ENCODE measurements around the gene LEFTY1.

The LEFTY1 gene

DNA sequence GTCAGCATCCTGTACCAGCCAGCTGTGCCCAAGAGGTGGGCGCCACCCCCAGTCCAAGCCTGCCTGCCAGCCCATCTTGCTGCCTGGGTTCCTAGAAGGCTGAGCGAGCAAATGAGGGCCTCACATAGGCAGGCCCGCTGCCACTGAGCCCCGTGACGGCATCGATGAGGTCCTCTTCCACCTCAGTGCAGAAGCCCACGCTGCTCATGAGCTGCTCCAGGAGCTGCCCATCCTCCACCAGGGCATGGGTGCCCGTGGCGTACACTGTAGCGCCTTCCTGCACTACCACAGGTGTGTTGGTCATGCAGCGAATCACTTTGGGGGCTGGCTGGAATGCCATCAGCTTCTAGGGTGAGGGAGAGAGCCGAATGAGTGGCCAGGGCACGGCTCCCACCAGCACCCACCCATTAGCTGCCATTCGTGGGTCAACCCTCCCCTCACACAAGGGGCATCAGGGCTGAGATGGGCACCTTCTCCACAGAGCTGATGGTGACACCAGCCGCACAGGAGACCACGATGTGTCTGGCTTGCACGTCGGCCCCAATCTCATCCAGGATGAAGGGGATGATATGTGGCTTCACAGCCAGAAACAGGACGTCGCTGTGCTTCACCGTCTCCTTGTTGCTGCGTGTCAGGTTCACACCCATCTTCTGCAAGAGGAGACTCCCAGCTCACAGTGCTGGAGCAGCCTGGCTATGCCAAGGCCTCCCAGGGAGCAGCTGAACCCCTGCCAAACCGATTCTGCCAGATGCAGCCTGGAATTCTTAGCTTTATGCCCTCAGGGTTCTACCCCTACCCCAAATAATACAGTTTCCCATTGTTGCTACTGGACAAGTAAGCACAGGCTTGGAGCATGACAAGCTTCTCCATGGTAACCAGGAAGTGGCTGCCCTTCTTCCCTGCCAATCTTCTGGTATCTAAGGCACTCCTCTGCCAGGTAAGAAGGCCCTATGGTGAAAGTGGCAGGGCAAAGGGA lies 33.1 kb upstream of the LEFTY1 start:
- no peaks in the 10 kb centered on the region for H3K27me3 Mint-ChIP-seq
- no peaks in the 10 kb centered on the region for H3K9me3 Mint-ChIP-seq (ENCODE audit: low read depth)
- peak overlapping the region; percentile 97 for H3K27ac Mint-ChIP-seq
- peak overlapping the region; percentile 95 for H3K4me3 Mint-ChIP-seq
- H3K4me1 Mint-ChIP-seq (ENCODE audit: low read depth), result peaks cover 57% of the 10 kb centered on the region
- H3K36me3 Mint-ChIP-seq, result peaks cover 10% of the 10 kb centered on the region

DNA sequence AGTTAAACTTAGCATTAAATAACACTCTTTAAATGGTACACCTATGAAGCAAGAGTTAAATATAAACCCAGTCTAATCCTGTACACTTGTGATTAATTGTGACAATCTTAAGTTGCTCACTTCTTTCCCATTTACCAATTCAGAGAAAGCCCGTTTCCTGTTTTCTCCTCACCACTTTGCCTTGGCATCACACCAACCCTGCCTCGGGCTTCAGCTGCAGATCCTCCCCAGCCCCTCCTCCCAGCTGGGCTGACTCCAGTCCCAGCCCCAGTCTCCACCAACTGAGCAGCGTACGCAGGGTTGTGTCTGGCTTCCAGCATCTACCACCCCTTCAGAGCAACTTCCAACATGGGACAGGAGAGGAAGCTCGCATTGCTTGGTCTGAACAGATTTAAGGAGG lies 31.0 kb upstream of the LEFTY1 start:
- Mint-ChIP-seq H3K4me1 (ENCODE audit: low read depth) (peaks cover 48% of the 10 kb centered on the region), H3K27me3 (no peaks in the 10 kb centered on the region), H3K36me3 (peaks cover 11% of the 10 kb centered on the region), H3K9me3 (ENCODE audit: low read depth) (no peaks in the 10 kb centered on the region), H3K27ac (peak overlapping the region; percentile 87), H3K4me3 (peak overlapping the region; percentile 59)

- H3K9me3 Mint-ChIP-seq (ENCODE audit: low read depth), result no peaks in the 10 kb centered on the region
- H3K36me3 Mint-ChIP-seq, result peaks cover 11% of the 10 kb centered on the region
- H3K27ac Mint-ChIP-seq, result no peak overlapping the region
- no peak overlapping the region for H3K4me3 Mint-ChIP-seq
- peaks cover 44% of the 10 kb centered on the region for H3K4me1 Mint-ChIP-seq (ENCODE audit: low read depth)
- no peaks in the 10 kb centered on the region for H3K27me3 Mint-ChIP-seq
Measured at GRCh38 chr1:225918280-225918679, 29.3 kb upstream of the LEFTY1 start.

DNA sequence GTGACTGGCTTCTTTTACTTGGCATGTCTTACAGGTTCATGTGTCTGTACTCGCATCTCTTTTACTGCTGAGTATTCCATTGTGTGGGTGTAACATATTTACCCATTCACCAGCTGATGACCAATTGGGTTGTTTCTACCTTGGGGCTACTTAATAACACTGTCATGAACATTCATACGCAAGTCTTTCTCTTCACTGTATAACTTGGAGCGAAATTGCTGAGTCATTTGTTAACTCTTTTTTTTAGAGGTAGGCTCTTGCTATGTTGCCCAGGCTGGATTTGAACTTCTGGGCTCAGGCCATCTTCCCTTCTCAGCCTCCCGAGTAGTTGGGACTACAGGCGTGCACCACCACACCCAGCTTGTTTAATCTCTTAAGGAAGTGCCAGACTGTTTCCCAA lies 28.6 kb upstream of the LEFTY1 start:
- Mint-ChIP-seq H3K4me1 (ENCODE audit: low read depth) (peaks cover 39% of the 10 kb centered on the region), H3K9me3 (ENCODE audit: low read depth) (no peaks in the 10 kb centered on the region), H3K36me3 (peaks cover 11% of the 10 kb centered on the region), H3K27ac (peak overlapping the region; percentile 56), H3K4me3 (no peak overlapping the region), H3K27me3 (no peaks in the 10 kb centered on the region)

GRCh38 chr1:225917101-225917500 lies 28.2 kb upstream of the LEFTY1 start:
- H3K36me3 Mint-ChIP-seq, result peaks cover 11% of the 10 kb centered on the region
- H3K4me3 Mint-ChIP-seq, result no peak overlapping the region
- no peaks in the 10 kb centered on the region for H3K9me3 Mint-ChIP-seq (ENCODE audit: low read depth)
- no peaks in the 10 kb centered on the region for H3K27me3 Mint-ChIP-seq
- peaks cover 37% of the 10 kb centered on the region for H3K4me1 Mint-ChIP-seq (ENCODE audit: low read depth)
- H3K27ac Mint-ChIP-seq, result peak overlapping the region; percentile 56

GRCh38 chr1:225915538-225915991 lies 26.6 kb upstream of the LEFTY1 start:
- H3K4me3 Mint-ChIP-seq, result no peak overlapping the region
- H3K4me1 Mint-ChIP-seq (ENCODE audit: low read depth), result peaks cover 32% of the 10 kb centered on the region
- H3K36me3 Mint-ChIP-seq, result peaks cover 11% of the 10 kb centered on the region
- H3K27ac Mint-ChIP-seq, result no peak overlapping the region
- no peaks in the 10 kb centered on the region for H3K27me3 Mint-ChIP-seq
- no peaks in the 10 kb centered on the region for H3K9me3 Mint-ChIP-seq (ENCODE audit: low read depth)

GRCh38 chr1:225914947-225915346 lies 26.0 kb upstream of the LEFTY1 start:
- no peak overlapping the region for H3K27ac Mint-ChIP-seq
- H3K4me3 Mint-ChIP-seq, result no peak overlapping the region
- no peaks in the 10 kb centered on the region for H3K27me3 Mint-ChIP-seq
- H3K36me3 Mint-ChIP-seq, result peaks cover 10% of the 10 kb centered on the region
- peaks cover 32% of the 10 kb centered on the region for H3K4me1 Mint-ChIP-seq (ENCODE audit: low read depth)
- H3K9me3 Mint-ChIP-seq (ENCODE audit: low read depth), result no peaks in the 10 kb centered on the region

GRCh38 chr1:225914391-225914790 lies 25.4 kb upstream of the LEFTY1 start:
- Mint-ChIP-seq H3K27me3 (no peaks in the 10 kb centered on the region), H3K4me3 (no peak overlapping the region), H3K4me1 (ENCODE audit: low read depth) (peaks cover 32% of the 10 kb centered on the region), H3K9me3 (ENCODE audit: low read depth) (no peaks in the 10 kb centered on the region), H3K36me3 (peaks cover 9% of the 10 kb centered on the region), H3K27ac (no peak overlapping the region)

DNA sequence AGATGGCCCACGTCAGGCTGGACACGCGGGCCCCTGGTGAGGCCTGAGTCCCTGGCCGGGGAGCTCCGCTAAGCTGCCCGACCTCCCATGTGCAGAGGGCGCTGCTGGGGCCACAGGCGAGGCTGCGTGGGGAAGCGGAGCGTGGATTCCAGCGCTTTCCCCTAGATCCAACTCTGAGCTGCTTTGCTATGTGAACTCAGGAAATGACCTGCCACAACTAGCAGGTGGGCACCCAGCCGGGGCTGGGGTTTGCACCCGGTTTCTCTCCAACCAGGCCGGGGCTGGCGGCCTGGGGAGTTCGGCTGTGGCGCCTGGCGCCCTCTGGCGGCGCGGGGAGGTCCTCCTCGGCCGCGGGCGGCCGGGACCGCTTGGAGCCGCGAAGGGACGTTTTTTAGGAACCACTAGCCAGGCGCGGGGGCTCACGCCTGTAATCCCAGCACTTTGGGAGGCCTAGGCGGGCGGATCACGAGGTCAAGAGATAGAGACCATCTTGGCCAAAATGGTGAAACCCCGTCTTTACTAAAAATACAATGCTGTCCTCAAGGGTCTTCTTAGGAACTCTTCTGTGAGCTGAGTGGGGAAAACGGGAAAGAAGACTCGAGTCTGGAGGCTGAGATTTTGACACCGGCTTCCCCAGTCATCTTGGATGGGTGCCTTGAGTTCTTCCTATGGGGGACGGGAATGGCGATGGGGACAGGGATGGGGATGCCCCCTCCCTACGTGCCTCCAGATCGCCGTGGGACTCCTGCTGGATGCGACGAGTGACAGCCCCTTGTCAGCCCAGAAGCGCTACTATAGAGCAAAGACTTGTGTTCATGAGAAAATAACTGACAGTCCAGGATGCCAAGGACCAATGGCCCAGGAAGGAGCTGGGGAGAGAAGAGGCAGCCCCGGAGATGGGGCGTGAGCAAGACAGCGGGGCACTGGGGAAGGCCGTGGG lies 22.5 kb upstream of the LEFTY1 start:
- Mint-ChIP-seq H3K36me3 (no peaks in the 10 kb centered on the region), H3K4me1 (ENCODE audit: low read depth) (peaks cover 25% of the 10 kb centered on the region), H3K4me3 (no peak overlapping the region), H3K27ac (no peak overlapping the region), H3K9me3 (ENCODE audit: low read depth) (no peaks in the 10 kb centered on the region), H3K27me3 (no peaks in the 10 kb centered on the region)

GRCh38 chr1:225909477-225909876 lies 20.5 kb upstream of the LEFTY1 start:
- peaks cover 35% of the 10 kb centered on the region for H3K4me1 Mint-ChIP-seq (ENCODE audit: low read depth)
- H3K36me3 Mint-ChIP-seq, result no peaks in the 10 kb centered on the region
- no peak overlapping the region for H3K4me3 Mint-ChIP-seq
- no peaks in the 10 kb centered on the region for H3K27me3 Mint-ChIP-seq
- H3K9me3 Mint-ChIP-seq (ENCODE audit: low read depth), result no peaks in the 10 kb centered on the region
- peak overlapping the region; percentile 41 for H3K27ac Mint-ChIP-seq

DNA sequence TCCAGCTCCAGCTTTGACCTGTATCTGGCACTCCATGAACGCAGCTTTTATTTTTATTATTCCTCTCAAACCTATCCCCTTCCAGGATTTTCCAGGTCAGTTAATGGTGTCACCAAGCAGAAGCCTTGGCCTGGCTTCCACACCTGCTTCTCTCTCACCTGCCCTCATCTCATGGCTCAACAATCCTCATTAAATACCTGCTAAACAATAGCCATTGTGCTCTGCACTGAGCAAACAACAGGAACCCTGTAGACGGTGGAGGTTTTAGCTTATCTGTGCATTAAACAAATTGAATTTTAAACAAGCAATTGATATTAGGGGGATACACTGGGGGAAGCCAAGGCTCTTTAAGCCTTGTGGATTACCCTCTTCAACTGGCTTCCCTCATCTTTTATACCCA lies 19.8 kb upstream of the LEFTY1 start:
- H3K4me1 Mint-ChIP-seq (ENCODE audit: low read depth), result peaks cover 35% of the 10 kb centered on the region
- H3K36me3 Mint-ChIP-seq, result no peaks in the 10 kb centered on the region
- no peak overlapping the region for H3K27ac Mint-ChIP-seq

GRCh38 chr1:225908013-225908640 lies 19.2 kb upstream of the LEFTY1 start:
- H3K27ac Mint-ChIP-seq, result no peak overlapping the region
- H3K4me1 Mint-ChIP-seq (ENCODE audit: low read depth), result peaks cover 35% of the 10 kb centered on the region
- no peaks in the 10 kb centered on the region for H3K36me3 Mint-ChIP-seq
- H3K27me3 Mint-ChIP-seq, result no peaks in the 10 kb centered on the region
- no peak overlapping the region for H3K4me3 Mint-ChIP-seq
- no peaks in the 10 kb centered on the region for H3K9me3 Mint-ChIP-seq (ENCODE audit: low read depth)

More for the DNA sequence above, 19.8 kb upstream of the LEFTY1 start:
- no peaks in the 10 kb centered on the region for H3K27me3 Mint-ChIP-seq
- no peaks in the 10 kb centered on the region for H3K9me3 Mint-ChIP-seq (ENCODE audit: low read depth)
- H3K4me3 Mint-ChIP-seq, result no peak overlapping the region

GRCh38 chr1:225907341-225907740 lies 18.4 kb upstream of the LEFTY1 start:
- Mint-ChIP-seq H3K4me3 (no peak overlapping the region), H3K27me3 (no peaks in the 10 kb centered on the region), H3K36me3 (no peaks in the 10 kb centered on the region), H3K27ac (no peak overlapping the region), H3K9me3 (ENCODE audit: low read depth) (no peaks in the 10 kb centered on the region), H3K4me1 (ENCODE audit: low read depth) (peaks cover 35% of the 10 kb centered on the region)

DNA sequence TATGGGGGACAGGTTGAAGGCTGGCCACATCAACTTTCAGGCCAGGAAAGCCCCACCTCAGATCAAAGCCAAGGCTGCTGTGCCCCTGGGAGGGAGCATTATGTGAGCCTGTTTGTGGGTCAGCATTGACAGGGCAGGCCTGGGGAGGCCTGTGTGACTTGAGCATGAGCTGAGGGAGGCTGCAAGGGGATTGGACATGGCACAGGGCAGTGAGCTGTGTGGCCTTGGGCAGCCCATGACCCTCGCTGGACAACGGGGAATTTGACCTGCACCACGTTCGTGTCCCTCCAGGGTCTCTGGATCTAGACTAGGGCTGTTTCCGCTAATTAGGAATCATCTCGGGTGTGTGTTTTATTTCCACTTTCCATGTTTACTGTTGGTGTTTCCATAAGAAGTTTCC lies 17.5 kb upstream of the LEFTY1 start:
- Mint-ChIP-seq H3K9me3 (ENCODE audit: low read depth) (no peaks in the 10 kb centered on the region), H3K4me3 (no peak overlapping the region), H3K36me3 (no peaks in the 10 kb centered on the region), H3K4me1 (ENCODE audit: low read depth) (peaks cover 31% of the 10 kb centered on the region), H3K27me3 (no peaks in the 10 kb centered on the region), H3K27ac (peak overlapping the region; percentile 18)

Data from activated naive CD8-positive, alpha-beta T cell (primary cell).